AG04450 (cell line): ENCODE results near the gene ACTN4. TPM values are rescaled to one million over a fixed set of nuclear protein-coding genes. Genes with fewer than 3 reads are reported as not detected.

Experiments
- CTCF ChIA-PET: fragments of 300-600, 350-600 bp; formaldehyde crosslinking; extraction: SDS; loops from one replicate; lab custom pipeline; 2022; ENCODE audit warnings: antibody characterized with exemption, inconsistent platforms; lab: Charles Lee
- POLR2A ChIA-PET: fragments of 350-600 bp; formaldehyde crosslinking; extraction: SDS; loops from one replicate; lab custom pipeline; 2021; ENCODE audit warnings: antibody characterized with exemption, inconsistent platforms; lab: Yijun Ruan, JAX
- DNase-seq: peaks from one replicate; pipeline ENCODE4 v3.0.0-alpha.2; 2011; ENCODE audit warnings: low read depth, low spot score
- H3K27ac ChIP-seq: one replicate; pipeline ENCODE4 v1.5.1; 2012; ENCODE audit warnings: low read depth, low read length, control low read depth
- H3K27me3 ChIP-seq: one replicate; pipeline ENCODE4 v1.6.0; 2012; ENCODE audit warnings: low read length; ENCODE audit not compliant: control insufficient read depth, insufficient read depth
- H3K4me3 ChIP-seq: 2 replicates; pipeline ENCODE4 v1.5.1; 2011; ENCODE audit warnings: mild to moderate bottlenecking, low read depth, low read length, control low read depth
- H3K9me3 ChIP-seq: 2 replicates; pipeline ENCODE4 v1.5.1; 2012; ENCODE audit warnings: low read length; ENCODE audit not compliant: control insufficient read depth, insufficient read depth
- polyA plus RNA-seq: library from polyadenylated mRNA; depleted of rRNA; stranded (reverse); fragments of >200 nt; gene quantifications from 2 replicates; pipeline ENCODE4 v1.2.3, GENCODE V29; 2011
- TF ChIP-seq, protein P1 (sequence below): IDR thresholded peaks from 2 replicates; pipeline ENCODE4 v1.5.1; 2011; ENCODE audit warnings: low read depth, low read length, control low read depth, inconsistent platforms

ACTN4 gene
- polyA plus RNA-seq, 1 experiment: 300 TPM

DNA sequence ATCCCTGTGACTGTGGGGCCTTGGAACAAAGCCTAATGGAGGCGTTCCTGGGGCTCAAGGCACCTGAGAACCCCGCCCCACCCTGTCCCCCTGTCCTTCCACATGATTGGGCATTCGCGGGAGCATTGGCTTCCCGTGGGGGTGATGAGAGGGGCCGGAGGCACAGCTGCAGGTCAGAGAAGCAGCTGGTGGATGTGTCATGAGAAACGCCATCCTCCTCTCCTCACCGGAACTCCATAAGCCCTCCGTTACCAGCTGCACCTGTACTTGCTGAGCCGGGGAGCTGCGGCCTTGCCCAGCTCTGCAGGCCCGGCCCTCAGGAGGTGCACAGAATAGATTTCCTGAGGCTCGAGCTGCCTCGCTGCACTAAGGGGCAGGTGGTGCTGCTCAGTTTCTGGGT lies 54.8 kb downstream of the ACTN4 start:
- CTCF ChIA-PET: no interaction called here
- Histone ChIP-seq H3K9me3 (no peaks in the 10 kb centered on the region), H3K4me3 (no peak overlapping the region), H3K27me3 (no peaks in the 10 kb centered on the region), H3K27ac (no peak overlapping the region)
- TF ChIP-seq, protein P1, sequence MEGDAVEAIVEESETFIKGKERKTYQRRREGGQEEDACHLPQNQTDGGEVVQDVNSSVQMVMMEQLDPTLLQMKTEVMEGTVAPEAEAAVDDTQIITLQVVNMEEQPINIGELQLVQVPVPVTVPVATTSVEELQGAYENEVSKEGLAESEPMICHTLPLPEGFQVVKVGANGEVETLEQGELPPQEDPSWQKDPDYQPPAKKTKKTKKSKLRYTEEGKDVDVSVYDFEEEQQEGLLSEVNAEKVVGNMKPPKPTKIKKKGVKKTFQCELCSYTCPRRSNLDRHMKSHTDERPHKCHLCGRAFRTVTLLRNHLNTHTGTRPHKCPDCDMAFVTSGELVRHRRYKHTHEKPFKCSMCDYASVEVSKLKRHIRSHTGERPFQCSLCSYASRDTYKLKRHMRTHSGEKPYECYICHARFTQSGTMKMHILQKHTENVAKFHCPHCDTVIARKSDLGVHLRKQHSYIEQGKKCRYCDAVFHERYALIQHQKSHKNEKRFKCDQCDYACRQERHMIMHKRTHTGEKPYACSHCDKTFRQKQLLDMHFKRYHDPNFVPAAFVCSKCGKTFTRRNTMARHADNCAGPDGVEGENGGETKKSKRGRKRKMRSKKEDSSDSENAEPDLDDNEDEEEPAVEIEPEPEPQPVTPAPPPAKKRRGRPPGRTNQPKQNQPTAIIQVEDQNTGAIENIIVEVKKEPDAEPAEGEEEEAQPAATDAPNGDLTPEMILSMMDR: no peak
- no peak for DNase-seq
- POLR2A ChIA-PET: interaction anchor here (1.8 kb wide), 1 partner anchor 9 kb away, joined by 8 read pairs; no protein-coding TSS in a partner anchor

DNA sequence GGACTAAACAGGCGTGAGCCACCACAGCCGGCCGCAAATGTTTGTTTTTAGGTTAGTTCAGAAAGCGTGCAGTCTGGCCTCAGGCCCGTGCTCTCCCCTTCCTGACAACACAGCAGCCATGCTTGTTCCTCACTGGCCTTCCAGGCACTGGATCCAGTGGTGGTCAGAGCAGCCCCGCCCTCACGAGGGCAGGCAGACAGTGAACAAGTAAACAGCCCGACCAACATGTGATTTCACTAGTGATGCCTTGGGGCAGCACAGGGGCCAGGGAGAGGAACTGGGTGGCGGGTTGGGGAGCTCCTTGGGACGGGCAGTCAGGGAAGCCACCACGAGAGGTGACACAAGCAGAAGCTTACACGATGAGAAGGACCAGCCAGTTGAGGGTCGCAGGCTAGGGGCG lies 56.1 kb downstream of the ACTN4 start:
- H3K4me3 ChIP-seq: no peak overlapping the region
- no peak for DNase-seq
- no peaks in the 10 kb centered on the region for H3K9me3 ChIP-seq
- POLR2A ChIA-PET: interaction anchor here (0.7 kb wide), 1 partner anchor 12 kb away, joined by 3 read pairs; no protein-coding TSS in a partner anchor
- H3K27me3 ChIP-seq: no peaks in the 10 kb centered on the region
- TF ChIP-seq, protein P1: no peak
- no peak overlapping the region for H3K27ac ChIP-seq
- CTCF ChIA-PET: no interaction called here

DNA sequence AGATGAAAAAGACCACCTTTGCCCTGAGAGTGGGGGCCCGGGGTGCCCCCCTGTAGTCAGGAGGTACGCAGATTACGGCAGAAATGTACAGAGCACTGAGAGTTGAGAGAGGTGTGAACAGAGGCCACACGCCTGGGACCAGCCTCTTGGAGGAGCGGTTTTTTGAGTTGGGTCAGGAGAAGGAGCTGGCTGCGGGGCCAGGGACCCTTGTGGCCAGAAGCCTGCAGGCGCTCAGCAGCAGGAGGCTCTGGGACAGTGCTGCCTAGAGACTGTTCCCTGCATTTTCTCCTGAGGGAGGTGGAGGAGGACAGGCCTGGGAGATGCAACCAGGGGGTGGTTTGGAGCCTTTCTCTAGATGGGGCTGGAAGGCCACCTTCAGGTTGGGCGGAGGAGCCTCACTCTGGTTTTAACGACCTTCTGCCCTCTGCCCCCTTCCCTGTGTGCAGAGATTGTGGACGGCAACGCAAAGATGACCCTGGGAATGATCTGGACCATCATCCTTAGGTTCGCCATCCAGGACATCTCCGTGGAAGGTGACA lies 57.1 kb downstream of the ACTN4 start:
- no peak for DNase-seq
- Histone ChIP-seq H3K27me3 (no peaks in the 10 kb centered on the region), H3K4me3 (no peak overlapping the region), H3K27ac (no peak overlapping the region), H3K9me3 (no peaks in the 10 kb centered on the region)
- TF ChIP-seq, protein P1: no peak
- ChIA-PET POLR2A (interaction anchor here (0.8 kb wide), 1 partner anchor 9 kb away, joined by 4 read pairs; no protein-coding TSS in a partner anchor), CTCF (interaction anchor here (1.0 kb wide), 1 partner anchor 25 kb away, joined by 3 read pairs; no protein-coding TSS in a partner anchor)

DNA sequence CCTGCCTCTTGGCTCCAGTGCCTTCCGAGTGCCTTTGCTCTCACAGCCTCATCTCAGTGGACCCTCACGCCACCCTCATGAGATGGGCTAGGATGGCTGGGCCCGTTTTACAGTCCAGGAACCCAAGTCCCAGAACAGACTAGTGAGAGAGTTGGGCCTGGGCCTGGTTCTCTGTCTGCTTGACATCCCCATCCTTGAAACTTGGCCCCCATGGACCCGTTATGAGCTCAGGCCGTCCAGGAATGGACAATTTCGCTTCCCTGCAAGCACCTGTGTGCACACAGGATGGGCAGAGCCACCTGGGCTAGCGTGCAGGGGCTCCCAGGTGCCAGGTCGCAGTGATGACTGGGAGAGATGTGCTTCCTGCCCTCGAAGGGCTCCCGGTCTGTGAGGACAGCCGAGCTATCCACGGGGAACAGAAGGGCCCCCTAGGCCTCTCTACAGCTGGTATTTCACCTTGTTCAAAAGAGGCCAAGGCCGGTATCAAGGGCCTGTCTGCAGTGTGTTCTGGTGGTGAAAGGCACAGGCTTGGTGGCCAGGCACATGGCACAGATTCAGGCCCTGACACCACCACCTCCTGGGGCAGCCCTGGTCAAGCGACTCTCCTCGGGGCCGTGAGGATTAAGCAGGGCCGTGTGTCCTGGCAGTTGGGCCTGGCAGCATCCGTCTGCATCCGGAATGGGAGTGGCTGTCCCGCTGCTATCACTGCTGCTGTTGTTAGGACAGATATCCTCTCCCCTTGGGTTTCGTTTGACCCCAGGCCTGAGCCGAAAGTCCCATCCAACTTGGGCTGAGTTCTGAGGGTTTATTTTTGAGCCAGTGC lies 58.0 kb downstream of the ACTN4 start:
- Histone ChIP-seq H3K4me3 (no peak overlapping the region), H3K27me3 (no peaks in the 10 kb centered on the region), H3K9me3 (no peaks in the 10 kb centered on the region), H3K27ac (no peak overlapping the region)
- TF ChIP-seq, protein P1: no peak
- ChIA-PET CTCF (no interaction called here), POLR2A (no interaction called here)
- no peak for DNase-seq
